Neural cell (in vitro differentiated cells): ENCODE measurements around the gene CMAS.

ENCODE experiments used
- CTCF ChIP-seq: fragments of 450-650 bp; IDR thresholded peaks from 2 replicates; pipeline ENCODE4 v1.5.1; 2014; ENCODE audit warnings: antibody characterized with exemption, mild to moderate bottlenecking, moderate library complexity; ENCODE audit not compliant: poor library complexity, severe bottlenecking
- EP300 ChIP-seq: fragments of 450-650 bp; conservative IDR thresholded peaks from 2 replicates; pipeline ENCODE4 v1.6.1; 2014; ENCODE audit warnings: antibody characterized with exemption, mild to moderate bottlenecking, moderate library complexity; ENCODE audit not compliant: poor library complexity, severe bottlenecking
- EZH2 ChIP-seq: fragments of 200-600, 300-800 bp; shearing (Covaris generic), sonication (generic); IDR thresholded peaks from 2 replicates; pipeline ENCODE4 v1.6.1; 2014; ENCODE audit warnings: antibody characterized with exemption, low read length, borderline replicate concordance, mild to moderate bottlenecking; ENCODE audit not compliant: insufficient read depth, poor library complexity, severe bottlenecking
- MXI1 ChIP-seq: fragments of 450-650 bp; conservative IDR thresholded peaks from 2 replicates; pipeline ENCODE4 v1.6.1; 2014; ENCODE audit warnings: antibody characterized with exemption, mild to moderate bottlenecking; ENCODE audit not compliant: poor library complexity, severe bottlenecking
- POLR2AphosphoS5 ChIP-seq: IDR thresholded peaks from 2 replicates; pipeline ENCODE4 v1.6.1; 2012
- RAD21 ChIP-seq: fragments of 450-650 bp; conservative IDR thresholded peaks from 2 replicates; pipeline ENCODE4 v1.6.1; 2014; ENCODE audit warnings: antibody characterized with exemption, mild to moderate bottlenecking, moderate library complexity
- REST ChIP-seq: IDR thresholded peaks from 2 replicates; pipeline ENCODE4 v1.6.1; 2012; ENCODE audit warnings: borderline replicate concordance
- SMC3 ChIP-seq: fragments of 450-650 bp; conservative IDR thresholded peaks from 2 replicates; pipeline ENCODE4 v1.6.1; 2014; ENCODE audit warnings: antibody characterized with exemption, mild to moderate bottlenecking, moderate library complexity; ENCODE audit not compliant: poor library complexity
- TAF1 ChIP-seq: IDR thresholded peaks from 2 replicates; pipeline ENCODE4 v1.6.1; 2012; ENCODE audit warnings: low read depth

GRCh38 chr12:22100958-22101748 lies 55.1 kb downstream of the CMAS start:
- no peak for TF ChIP-seq REST
- no peak for TF ChIP-seq EP300
- TF ChIP-seq CTCF, result no peak
- TF ChIP-seq RAD21, result no peak
- TF ChIP-seq EZH2, result no peak
- TF ChIP-seq TAF1, result no peak
- TF ChIP-seq POLR2AphosphoS5, result no peak
- no peak for TF ChIP-seq SMC3
- no peak for TF ChIP-seq MXI1
